OCI-M2 (cell line): Measurements from ENCODE around the gene DUSP5.

ENCODE experiments used
- DNase-seq: peaks from one replicate; lab custom pipeline; 2025; ENCODE audit not compliant: unreplicated experiment; lab: John Stamatoyannopoulos, UW

Gene DUSP5

DNA sequence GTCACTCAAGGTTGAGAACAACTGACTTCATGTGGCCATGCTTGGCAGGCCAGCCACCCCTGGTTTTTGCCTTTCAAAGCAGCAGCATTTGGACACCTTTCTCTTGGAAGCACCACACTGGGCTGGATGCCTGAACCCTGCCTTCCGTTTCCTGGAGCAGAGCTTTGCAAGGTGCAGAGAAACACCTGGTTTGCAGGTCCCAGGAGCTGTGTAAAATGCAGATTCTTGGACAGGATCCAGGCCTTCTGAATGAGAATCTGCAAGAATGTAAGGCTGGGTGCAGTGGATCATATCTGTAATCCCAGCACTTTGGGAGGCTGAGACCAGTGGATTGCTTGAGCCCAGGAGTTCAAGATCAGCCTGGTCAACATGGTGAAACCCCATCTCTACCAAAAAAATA lies 18.0 kb upstream of the DUSP5 start:
- no peak for DNase-seq

DNA sequence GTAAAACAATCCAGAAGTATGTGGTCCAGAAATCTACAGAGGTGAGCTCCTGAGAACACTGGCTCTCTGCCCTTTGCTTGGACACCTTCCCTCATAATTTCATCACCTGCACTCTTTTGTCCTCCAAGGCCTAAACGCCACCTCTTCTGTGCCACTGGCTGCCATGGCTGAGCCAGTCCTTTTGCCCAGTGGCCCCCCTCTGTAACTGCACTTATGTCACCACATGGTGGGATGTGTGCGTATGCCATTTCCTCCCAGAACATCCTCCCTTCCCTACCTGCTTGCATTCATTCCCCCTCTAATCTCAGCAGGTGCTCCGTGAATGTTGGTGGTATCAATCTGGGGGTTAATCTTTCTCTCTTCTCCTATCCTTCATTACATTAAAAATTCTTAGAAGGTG lies 17.3 kb upstream of the DUSP5 start:
- no peak for DNase-seq

DNA sequence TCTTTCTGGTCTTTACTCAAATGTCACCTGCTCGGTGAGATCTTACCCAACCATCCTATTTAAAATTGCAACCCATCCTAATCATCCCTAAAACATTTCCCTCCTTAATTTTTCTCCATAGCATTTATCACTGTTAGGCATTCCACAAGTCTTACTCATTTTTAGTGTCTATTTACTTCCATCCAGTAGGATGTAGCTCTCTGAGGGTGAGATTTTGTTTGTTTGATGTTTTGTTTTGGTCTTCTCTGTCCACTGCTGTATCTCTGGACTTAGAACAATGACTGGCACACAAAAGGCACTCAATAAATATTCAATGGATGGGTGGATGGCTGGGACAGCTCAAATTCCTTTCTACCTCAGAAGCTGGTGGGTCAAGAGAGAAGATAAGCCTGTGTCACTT lies 15.8 kb upstream of the DUSP5 start:
- no peak for DNase-seq

DNA sequence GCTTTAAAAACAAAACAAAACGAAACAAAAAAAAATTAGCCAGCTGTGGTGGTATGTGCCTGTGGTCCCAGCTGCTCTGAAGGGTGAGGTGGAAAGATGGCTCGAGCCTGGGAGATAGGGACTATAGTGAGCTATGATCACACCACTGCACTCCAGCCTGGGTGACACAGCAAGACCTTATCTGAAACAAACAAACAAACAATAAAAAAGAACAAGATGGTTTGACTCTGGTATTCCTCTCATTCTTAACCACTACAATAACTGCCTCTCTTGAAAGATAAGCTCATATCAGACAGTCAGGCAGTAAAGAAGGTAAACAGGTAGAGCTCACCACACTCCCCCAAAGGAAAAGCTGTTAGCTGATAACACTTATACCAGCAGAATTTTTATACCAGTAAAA lies 14.1 kb upstream of the DUSP5 start:
- DNase-seq: no peak

DNA sequence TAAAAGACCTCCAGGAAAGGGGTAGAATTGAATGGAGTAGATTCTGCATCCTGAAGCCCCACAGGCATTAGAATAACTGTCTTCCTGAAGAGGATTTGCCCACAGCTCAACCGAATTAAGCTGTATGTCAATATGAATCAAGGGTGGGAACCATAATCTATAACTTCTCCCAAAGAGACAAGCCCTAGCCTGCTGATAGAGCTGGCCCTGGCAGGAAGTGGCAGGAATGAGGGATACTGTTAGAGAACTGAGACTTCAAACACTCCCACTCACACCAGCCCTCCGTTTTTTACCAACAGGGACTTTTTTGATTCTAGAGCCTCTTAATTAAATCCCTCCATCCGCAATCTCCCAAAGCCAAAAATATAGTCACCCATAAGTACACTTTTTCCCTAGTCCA lies 12.2 kb upstream of the DUSP5 start:
- DNase-seq: no peak

DNA sequence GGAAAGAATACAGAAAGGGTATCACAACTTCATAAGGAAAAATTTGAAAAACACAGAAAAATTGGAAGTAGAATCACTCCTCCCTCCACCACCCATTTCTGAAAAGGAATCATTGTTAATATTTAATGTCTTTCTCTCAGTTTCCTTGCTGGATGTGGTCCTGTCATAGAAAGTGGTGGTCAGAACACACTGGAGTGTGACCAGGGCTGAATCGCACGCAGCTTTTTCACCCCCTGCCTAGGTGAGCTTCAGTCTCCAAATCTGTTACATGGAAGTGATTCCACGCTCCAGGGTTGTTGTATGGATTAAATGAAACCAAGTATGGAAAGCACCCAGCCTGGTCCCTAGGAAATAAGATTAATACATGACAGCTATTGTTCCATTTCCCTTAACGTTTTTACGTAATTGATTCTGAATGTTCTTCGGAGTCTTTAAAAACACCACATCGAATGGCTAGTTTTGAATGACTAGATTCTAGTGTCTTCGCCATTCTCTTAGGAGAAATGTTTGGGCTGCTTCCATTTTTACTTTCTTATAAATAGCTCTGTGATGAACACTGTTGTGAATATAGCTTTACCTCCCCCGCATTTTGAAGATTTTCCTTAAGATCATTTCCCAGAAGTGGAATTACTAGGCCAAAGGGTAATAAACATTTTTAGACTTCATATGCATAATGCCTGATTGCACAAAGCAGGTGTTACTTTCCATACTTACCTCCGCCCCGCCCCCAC lies 10.9 kb upstream of the DUSP5 start:
- DNase-seq: no peak

DNA sequence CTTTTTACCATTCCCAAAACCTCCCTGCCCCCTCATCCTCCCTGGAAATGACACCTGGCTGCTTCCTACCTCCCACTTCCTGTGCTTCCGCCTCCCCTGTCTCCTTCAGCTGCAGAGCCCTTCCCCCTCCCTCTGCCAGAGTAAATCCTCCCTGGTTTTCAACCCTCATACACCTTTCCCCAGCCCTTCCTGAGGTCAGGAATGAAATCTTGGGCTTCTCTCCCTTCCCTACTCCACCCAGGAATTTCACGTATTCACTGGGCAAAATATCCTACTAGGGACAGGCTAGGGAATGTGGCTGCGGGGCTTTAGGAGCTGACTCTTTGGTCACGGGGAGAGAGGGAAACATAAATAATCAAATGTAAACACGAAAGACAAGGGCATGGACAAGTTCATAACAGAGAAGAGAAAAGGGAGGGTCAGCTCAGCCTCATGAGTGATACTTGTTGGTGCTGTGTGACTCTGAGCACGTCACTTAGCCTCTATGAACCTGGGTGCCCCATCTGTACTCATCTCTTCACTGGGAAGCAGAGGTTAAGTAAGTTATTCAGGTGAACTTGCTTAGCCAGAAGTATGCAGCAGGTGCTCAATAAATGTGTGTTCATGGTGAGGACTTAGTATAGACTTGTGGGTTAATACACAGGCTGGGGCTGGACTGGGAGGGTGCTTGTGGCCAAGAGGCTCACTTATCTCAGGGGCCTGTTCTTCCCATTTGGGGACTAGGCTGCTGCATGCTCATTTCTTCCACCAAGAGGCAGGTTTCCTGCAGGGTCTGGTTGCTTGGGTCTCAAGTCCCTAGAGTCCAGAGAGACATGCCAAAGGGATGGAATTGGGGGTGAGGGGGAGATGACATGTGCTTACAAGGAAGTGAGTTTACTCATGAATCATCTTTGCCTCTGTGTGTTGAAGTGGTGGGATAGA lies 10.0 kb upstream of the DUSP5 start:
- DNase-seq: no peak

DNA sequence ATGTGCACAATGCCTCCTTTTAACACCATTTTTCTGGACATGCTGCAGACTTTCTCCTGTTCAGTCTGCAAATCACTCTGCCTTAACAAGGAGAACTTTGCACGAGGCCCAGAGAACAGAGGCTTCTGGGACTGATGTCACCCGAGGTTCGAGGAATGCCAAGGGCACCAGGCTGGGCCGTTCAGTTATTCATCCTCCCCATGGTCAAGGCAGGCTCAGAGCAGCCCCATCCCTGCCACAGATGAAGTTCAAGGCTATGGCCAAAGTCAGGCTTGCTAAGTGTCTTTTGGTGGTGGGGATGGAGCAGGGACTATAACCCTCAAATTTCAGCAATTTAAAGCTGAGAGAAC lies 9.4 kb upstream of the DUSP5 start:
- no peak for DNase-seq

DNA sequence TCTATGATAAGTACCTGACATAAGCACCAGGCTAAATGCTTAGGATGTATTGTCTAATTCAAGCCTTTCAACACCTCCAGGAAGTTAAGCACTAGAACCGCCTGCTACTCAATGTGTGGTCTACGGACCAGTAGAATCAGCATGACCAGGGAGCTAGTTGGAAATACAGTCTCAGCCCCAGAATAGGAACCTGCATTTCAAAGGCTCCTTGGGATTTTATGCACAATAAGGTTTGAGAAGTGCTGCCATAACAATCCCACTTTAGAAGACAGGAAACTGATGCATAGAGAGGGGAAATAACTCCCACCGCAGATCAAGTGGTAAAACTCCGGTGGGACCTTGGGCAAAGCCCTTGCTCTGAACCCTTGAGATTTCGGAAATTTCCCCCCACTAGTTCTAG lies 8.8 kb upstream of the DUSP5 start:
- DNase-seq: no peak

DNA sequence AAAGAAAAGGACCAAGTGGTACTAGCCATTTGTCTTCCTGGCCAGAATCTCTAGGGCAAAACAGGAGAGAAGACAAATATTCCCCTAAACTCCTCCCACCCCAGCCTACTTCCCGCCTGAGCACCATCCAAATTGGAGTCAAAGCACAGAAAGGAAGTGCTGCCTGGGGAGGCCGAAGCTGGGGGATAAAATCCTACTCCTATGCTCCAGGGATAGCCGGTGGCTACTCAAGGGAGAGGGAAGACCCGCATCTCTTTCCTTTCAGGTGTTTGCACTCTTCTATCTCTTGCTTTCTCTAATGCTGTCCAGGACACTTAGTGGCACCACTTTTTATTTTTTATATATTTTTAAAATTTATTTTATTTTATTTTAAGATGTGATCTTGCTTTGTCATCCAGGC lies 7.1 kb upstream of the DUSP5 start:
- DNase-seq: no peak

DNA sequence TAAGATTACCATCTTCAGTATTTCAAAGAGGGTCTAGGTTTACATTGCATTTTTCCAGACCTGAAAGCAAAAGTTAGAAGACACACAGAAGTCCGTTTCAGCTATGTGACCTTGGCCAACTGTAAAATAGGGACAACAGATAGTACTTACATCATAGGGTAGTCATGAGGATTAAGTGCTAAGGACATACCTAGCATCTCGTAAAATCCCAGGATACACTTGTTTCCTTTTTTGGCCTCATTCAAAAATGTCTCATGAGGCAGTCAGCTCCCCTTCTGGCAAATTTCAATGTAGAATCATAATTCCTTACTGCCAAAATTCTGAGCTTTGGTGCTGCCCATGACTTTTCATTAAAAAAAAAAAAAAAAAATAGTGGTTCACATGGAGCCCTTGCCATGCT lies 6.4 kb upstream of the DUSP5 start:
- no peak for DNase-seq

DNA sequence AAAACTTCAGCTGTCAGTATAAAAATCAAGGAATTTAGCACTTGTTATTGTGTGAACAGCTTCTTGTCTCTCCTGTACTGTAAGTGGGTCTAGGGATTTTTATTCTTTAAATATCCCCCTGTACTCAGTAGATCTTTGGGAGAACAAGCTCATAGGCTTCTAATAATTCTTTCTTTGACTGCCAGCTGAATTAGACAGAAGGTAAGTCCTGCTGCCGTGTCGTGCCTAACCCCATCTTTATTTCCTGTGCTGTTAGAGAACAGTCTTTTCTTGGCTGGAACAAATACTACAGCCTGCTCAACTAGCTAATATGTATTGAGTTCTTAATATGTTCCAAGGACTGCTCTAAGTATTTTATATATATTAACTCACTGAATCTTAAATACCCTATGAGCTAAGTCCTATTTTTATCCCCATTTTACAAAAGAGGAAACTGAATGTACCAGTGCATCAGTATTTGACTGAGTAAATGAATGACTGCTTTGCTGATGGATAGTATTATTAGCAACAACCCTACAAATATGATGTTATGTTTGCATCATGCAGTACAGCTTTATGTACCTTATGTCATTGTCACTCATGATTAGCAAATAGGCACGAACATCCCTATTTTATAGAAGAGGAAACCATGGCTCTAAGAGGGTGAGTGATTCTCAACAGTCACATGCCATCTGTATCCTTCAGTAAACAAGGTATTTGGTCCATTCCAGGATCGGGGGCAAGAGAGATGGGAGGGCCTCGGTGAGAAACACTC lies 5.5 kb upstream of the DUSP5 start:
- no peak for DNase-seq

DNA sequence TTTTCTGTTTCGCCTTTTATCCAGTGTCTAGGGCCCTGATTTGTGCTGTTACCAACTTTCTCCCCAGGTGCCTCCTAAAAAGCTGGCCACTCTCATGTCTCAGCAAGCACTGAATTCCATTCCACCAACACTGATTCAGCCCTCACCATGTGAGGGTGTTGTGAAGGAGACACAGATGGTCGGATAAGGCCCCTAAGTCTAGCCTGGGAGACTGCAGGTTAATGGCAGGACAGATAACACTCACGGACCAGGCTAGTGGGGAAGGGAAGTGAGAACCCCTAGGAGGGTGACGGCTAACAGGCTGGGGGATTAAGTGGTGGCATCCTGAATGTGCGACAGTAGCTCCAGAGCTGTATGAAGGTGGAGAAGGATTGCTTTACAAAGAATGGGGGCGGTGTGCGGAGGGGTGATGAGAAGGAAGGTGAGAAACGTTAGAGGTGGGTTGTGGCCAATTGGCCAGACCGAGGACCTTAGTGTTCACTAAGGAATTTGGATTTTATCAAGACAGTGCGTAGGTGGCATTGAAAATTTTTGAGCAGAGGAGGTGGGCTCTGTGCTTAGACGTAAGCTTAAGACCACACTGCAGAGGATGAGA lies 3.8 kb upstream of the DUSP5 start:
- no peak for DNase-seq

DNA sequence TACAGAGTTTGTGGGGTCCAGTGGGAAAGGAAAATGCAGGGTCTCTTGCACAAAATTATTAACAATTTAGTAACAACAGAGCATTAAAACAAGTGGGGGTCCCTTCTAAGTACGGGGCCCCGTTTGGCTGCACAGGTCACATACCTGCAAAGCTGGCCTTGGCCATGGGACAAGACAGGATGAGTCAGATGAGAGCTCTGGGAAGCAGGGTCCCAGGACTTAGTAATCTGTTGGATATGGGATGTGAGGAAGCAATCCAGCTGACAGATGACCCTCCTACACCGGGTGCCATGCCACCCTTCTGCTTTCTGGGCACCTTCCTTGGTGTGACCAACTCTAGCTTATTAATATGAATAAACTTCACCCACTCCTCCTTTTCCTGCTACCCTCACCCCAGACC lies 3.2 kb upstream of the DUSP5 start:
- DNase-seq: no peak

DNA sequence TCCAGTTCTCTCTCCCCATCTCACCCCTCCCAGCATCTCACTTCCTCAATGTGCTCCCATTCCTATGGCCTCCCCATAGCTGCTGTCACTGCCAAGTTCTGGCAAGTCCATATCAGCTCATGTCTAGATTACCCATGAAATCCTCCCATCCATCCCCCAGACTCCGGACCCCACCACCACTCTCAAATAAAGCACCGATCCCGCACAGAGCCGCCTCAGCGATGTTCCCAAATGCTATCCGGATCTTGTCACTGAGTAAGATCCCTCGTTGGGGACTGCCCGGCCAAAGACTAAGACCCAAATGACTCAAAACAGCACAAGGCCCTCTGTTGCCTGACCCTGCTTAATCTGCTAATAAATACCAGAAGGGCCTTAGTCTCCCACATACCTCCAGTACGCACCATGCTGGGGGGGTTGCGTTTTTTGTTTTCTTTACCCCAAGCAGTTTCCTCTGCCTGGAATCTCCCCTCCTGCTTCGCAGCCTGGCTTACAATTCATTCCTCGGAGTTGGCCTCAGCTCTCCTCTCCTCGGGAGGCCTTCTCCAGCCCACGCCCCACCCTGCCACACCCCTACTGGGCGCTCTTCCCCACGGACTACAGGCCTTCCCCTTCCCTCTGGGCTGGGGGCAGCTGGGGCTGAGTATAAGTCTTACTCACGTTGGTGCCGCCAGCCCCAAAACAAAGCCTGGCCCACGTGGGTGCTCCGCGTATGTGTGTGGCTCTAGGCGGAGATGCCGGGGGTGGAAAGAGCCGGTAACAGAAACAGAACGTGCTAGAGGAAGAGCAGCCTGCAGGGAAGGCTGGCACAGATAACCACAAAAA lies 1.8 kb upstream of the DUSP5 start:
- DNase-seq: no peak

DNA sequence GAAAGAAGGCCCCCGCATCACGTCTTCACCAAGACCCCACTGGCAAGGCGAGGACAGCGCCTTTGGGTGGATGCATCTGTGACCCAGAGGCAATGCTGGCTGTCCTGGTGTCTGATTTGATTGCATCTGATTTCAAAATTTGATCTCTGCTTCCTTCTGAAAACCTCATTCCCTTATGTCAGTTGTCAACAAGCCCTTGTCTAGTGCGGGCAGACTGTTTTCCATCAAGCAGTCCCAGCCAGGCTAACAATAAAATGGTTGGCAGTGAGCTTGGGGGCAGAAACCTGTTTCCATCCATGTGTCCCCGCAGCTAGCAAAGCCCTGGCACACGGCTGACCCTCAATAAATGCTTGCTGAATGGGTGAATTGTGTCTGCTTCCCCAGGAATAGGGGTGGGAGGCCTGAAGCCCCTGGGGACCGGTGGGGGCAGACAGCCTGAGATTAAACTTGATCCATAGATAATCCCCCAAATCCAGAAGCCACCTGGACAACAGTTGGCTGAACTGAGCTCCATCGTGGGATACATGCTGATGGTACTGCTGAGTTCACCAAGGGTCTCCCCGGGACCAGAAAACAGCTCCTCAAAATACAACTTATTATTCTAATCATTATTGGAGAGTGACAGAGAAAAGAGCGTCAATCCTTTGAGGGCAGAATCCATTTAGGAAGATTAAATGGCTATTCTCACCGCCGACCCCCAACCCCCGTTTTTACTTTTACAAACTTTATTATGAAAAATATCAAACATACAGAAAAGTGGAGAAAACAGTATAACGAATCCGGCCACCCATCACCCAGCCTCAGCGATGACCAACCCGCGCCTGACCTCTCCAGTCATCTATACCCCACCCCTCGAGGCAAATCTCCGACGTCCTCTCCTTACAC lies 912 bp upstream of the DUSP5 start:
- no peak for DNase-seq

DNA sequence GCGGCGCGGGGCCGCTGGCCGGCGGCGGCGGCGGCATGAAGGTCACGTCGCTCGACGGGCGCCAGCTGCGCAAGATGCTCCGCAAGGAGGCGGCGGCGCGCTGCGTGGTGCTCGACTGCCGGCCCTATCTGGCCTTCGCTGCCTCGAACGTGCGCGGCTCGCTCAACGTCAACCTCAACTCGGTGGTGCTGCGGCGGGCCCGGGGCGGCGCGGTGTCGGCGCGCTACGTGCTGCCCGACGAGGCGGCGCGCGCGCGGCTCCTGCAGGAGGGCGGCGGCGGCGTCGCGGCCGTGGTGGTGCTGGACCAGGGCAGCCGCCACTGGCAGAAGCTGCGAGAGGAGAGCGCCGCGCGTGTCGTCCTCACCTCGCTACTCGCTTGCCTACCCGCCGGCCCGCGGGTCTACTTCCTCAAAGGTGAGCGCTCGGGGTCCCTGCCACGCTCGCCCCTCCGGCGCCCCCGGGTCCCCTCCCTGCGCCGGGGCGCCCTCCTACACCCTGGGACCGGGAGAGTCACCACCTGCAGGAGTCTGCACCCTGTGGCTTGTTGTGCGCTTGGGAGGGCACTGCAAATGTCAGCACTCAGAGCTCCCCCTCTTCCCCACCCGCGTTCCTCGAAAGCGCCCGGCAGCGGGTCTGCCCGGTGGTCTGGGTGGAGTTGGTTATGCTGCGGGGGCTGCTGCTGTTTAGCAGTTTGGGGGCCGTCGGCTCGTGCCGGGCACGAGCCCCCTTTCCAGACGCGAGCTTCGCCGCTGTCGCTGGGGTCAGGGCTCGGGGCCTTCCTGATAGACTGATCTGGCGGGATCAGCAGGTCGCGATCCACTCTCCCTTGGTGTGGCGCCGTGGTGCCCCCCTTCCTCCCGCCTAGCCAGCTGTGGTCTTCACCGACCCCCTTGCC lies 627 bp downstream of the DUSP5 start:
- no peak for DNase-seq

DNA sequence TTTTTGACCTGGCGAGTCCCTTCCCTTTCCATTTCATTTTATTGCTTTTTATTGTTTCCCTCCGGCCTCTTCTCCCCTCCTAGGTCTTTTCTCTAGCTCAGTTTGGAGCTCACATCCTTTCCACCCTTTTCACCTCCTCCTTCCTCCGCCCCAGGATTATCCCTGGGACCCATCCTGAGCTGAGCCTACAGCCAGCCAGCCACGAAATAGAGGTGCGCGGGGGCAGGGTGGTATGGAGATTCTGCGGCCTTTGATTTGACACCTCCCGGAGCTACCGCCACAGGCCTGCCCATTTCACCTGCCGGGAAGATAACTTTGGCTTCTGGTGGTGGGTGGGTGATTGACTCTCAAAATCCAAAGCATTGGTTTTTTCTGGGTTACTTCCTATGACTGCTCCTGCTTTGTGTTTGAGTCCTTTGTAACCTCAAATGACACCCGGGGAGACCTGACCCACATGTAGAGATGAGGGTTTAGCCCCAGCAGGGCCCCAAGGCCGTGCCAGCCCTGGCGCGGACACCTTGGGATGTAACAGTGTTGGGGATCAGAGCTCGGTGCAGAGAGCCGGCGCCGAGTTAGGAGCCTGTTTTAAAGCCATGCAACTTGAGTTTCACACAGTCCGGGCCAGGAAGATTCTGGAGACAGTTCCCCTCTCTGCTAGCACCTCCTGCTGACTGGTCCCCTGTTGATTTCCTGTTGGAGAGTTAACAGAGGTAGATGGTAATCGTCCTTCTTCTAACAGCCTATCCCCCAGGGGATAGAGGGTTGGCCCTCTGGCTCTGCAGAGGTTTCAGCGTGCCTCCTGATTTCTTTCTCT lies 1.5 kb downstream of the DUSP5 start:
- DNase-seq: no peak
